Right renal pelvis (tissue), 4 donors: ENCODE results near the gene MAOA. TPM values are rescaled to one million over a fixed set of nuclear protein-coding genes. Genes with fewer than 3 reads are reported as not detected.
"Not testable (repeated sequence)": the region's sequence is repeated elsewhere in the genome, so short reads cannot be mapped to it uniquely, and the experiment has no call there.

Experiments
- DNase-seq, 4 donors: peaks; one replicate each; pipeline ENCODE4 v3.0.0-alpha.2; 2013; ENCODE audit warnings: low read depth in 4 of 4, low spot score in 3 of 4, missing footprints in 1 of 4
- polyA plus RNA-seq, 4 donors: library from polyadenylated mRNA; unstranded; fragments of 120-200 nt; gene quantifications; one replicate each; pipeline ENCODE4 v1.2.1, GENCODE V29; 2013; ENCODE audit not compliant: insufficient read length in 4 of 4

Gene MAOA
- 10 to 100 TPM; 16.9 to 31.9 (median 20.6) TPM for polyA plus RNA-seq

GRCh38 chrX:43656005-43656494, at the start of gene MAOA:
MAOA (plus strand) TSS chrX:43656299; CDS start chrX:43656342, 43 bp downstream.
- no peak for DNase-seq

- DNase-seq: no peak
Observed at GRCh38 chrX:43612400-43612799, 43.7 kb upstream of the MAOA start.

DNA sequence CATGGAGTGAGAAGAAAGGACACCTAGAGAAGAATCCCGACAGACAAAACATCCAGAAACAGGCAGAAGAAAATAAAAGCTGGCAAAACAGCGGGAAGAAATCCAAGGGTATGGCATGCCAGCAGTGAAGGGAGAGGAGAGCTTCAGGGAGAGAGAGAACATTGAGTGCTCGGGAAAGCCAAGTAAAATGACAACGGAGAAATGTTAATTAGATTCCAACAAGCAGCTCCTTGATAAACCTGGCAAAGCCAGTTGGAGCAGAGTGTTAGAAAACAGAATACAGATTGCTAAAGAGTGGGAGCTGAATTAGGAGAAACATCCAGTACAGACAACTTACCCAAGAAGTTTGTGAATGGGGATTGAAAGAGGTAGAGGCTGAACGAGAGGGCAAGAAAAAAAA, 40.4 kb upstream of the MAOA start:
- DNase-seq: no peak

- DNase-seq: no peak
Observed at GRCh38 chrX:43618366-43619205, 37.5 kb upstream of the MAOA start.

DNA sequence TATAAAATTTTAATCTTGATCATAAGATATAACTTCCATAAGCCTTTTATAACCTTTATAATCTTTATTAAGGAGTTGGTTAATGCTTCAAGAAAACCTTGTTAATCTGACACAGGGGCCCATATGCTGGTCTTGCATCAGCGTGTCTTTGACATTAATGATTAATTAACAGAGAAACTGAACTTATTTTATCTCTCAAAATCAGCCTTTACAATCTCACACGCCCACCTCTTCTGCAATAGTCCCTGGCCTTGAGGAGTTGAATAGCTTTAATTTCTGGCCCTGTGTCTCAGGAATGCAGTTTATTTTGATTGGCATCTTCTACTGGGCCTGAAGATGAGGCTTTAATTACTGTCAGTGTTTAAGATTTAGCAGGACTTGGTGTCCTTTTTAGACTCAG, 36.2 kb upstream of the MAOA start:
- not testable (repeated sequence) for DNase-seq

GRCh38 chrX:43627147-43627546, 29.0 kb upstream of the MAOA start:
- DNase-seq: no peak

- DNase-seq: no peak
Observed at GRCh38 chrX:43627669-43628068, 28.4 kb upstream of the MAOA start.

- DNase-seq: no peak
Observed at GRCh38 chrX:43629229-43629628, 26.9 kb upstream of the MAOA start.

- DNase-seq: no peak
Observed at GRCh38 chrX:43631841-43632240, 24.3 kb upstream of the MAOA start.

- DNase-seq: no peak
Observed at GRCh38 chrX:43633081-43633480, 23.0 kb upstream of the MAOA start.

DNA sequence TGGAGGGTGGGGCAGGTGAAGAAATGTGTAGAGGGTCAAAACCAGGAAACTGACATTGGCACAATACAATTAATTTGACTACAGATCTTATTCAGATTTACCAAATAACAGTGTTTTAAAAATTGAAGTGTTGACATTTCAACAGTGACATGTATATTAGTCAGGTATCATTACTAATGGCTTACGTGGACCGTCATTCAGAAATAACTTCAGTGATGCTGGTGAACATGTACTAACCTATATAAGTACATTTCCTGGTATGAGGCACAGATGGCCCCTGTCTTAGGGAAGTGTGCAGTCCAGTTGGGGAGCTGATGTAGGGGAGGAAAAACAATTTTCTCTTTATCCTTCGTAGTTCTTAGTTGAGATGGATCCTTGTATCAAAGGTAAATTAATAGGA, 22.3 kb upstream of the MAOA start:
- DNase-seq: no peak

GRCh38 chrX:43640482-43640881, 15.6 kb upstream of the MAOA start:
- no peak for DNase-seq

DNA sequence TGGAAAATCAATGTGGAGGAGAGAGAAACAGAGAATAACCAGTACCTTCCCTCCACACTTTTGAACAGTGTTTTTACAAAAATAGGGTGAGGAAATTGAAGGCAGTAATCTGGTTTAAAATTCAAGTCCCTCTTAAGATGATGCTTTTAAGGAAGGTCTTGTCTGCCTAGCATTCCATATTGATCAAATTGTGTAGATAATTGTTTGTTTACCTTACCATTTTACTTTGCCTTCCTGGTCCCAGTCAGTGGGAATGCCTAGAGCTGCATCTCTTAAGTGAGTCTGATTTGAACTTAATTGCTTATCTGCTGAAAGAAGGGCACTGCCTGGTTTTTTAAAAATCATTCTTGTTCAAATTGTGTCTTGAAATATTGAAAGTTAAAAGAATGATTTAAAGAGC, 14.4 kb upstream of the MAOA start:
- DNase-seq: no peak

DNA sequence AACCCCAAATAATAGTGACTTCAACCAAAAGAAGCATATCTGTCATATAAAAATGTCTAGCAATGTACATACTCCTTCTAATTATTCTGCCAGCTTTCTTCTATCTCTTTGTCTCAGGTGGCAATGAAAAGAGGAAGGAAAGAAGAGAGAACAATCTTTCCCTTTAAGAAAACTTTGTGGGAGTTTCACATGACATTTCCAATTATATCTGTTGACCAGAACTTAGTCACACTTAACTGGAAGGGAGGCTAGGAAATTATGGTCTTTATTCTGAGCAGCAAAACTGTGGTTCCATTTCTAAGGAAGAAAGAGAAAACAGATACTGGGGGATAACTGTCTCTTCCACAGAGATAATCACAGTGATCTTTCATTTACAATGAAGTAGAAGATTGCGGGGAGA, 12.9 kb upstream of the MAOA start:
- no peak for DNase-seq

DNA sequence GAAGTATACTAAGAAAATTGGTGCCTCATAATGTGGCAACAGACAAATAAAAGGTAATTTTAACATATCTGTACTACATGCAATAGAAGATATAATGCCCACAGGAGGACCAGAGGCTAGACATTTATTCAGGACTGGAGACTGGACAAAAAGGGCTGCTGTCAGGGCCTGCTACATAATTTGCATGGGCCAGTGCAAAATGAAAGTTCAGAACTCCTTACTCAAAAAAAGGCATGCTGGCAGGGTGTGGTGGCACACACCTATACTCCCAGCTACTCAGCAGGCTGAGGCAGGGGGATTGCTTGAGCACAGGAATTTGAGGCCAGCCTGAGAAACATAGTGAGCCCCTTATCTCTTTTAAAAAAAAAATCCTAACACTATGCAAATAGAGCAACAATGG, 12.4 kb upstream of the MAOA start:
- no peak for DNase-seq

GRCh38 chrX:43644124-43644701, 11.9 kb upstream of the MAOA start:
- no peak for DNase-seq

- DNase-seq: no peak
Observed at GRCh38 chrX:43646800-43647199, 9.3 kb upstream of the MAOA start.

- peak; percentile 77 to 82 (median 80) for DNase-seq
Observed at GRCh38 chrX:43654431-43655150, 1.5 kb upstream of the MAOA start.

DNA sequence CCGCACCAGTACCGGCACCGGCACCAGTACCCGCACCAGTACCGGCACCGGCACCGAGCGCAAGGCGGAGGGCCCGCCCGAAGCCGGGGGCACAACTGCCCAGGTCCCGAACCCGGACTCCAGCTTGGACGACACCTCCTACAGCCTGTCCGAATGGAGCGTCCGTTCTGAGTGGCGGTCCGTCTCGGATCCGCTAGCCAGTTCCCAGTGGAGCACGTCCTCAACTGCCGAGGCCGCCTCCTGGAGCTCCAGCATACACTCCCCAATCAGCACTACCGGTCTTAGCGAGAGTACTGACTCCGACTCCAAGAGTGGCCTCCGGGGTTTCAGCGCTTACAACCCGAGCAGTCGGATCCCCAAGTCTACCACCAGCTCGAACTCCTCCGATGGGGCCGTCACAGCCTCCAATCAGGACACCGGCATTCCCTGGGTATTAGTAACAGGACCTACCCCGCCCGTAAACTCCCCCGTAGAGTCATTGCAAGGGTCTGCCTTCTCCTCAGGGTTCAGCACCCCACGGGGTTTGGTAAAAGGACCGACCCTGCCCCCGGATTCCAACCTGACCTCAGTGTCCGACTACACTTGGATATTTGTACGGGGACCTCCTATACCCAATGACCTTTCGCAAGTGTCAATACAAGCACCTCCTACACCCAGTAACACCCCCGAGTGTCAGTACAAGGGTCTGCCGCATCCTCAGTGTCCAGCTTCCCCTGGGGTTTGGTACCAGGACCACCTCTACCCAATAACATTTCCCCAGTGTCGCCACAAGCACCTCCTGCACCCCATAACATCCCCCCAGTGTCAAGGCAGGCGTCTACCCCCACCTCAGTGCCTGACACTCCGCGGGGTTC, 721 bp upstream of the MAOA start:
- no peak for DNase-seq

DNA sequence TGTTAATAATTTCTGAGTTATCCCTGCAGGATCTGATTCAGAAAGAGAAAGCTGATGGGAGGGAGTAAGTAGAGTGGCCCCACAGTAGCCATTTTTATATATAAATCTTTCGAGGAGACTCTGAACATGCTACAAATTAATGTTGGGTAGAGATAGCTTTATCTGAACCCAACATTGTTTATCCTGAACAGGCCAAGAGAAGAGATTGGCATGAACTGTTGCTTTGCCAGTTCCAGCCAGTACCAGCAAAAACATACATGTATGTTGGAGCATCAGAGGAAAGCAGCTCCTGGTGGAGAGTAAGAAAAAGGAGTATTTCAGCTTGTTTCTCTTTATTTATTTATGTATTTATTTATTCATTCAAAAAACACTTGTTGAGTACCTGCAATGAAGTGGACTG, 1.6 kb downstream of the MAOA start:
- DNase-seq: no peak
